ENCODE results near the gene PGF.

The PGF gene

DNA sequence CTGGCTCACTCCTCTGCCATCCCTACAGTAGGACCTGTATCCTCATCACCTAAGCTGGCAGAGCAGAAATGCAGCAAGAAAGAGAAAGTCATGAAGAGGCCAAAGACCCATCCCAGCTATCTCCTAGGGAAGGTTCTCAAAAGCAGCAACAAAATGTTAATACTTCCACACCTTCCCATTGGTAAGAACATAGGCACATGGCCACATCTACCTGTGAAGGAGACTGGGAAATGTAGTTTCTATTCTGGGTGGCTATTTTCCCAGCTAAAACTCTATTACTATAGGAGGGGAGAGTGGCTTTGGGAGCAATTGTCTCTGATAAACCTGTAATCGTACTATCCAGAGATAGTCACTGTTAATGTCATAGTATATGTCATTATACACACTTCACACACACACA is 33.6 kb upstream of the PGF start:
- DNase-seq (ENCODE audit: low read depth), result no peak
- TF ChIP-seq CTCF (conservative IDR thresholded peaks at IDR 0.05; ENCODE audit: control insufficient read depth, insufficient read depth, low read depth, low read length), result no peak
- no peak overlapping the region for H3K4me3 ChIP-seq (ENCODE audit: control insufficient read depth, low read depth, low read length)

DNA sequence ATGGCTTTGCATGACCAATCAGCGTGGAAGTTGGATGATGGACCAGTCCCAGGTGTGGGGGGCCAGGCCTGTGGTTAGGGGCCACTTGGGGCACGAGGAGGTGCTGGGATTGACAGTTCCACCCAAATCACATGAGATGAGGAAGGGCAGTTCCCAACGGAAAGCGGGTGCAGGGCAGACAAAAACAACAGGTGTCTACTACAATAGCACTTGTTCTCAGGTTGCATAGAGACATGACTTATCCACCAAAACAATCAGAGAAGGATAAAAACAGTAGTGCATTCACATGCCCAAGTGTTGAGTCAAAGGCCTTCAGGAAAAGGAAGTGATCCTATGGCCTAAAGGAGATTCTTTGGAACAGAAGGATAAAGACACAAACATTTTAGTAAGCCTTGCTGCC is 32.7 kb upstream of the PGF start:
- no peak overlapping the region for H3K4me3 ChIP-seq (ENCODE audit: control insufficient read depth, low read depth, low read length)
- peak; percentile 28 for DNase-seq (ENCODE audit: low read depth)
- no peak for TF ChIP-seq CTCF (conservative IDR thresholded peaks at IDR 0.05; ENCODE audit: control insufficient read depth, insufficient read depth, low read depth, low read length)

- no peak for TF ChIP-seq CTCF (conservative IDR thresholded peaks at IDR 0.05; ENCODE audit: control insufficient read depth, insufficient read depth, low read depth, low read length)
- H3K4me3 ChIP-seq (ENCODE audit: control insufficient read depth, low read depth, low read length), result no peak overlapping the region
- DNase-seq (ENCODE audit: low read depth), result no peak
Measured at GRCh38 chr14:74985806-74986205, 30.4 kb upstream of the PGF start.

DNA sequence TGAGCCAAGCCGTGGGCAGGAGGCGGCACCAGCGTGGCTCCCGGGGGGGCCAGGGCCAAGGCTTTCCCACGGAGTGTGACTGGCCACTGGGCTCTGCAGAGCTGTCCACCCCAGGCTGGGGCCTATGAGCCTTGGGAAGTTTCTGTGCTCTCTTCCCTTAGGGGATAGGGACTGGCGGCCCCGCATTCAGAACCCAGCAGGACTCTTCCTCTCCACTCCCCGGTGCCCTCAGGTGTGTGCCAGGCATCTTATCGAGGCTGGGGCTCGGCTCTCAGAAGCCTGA is 29.6 kb upstream of the PGF start:
- H3K4me3 ChIP-seq (ENCODE audit: control insufficient read depth, low read depth, low read length), result no peak overlapping the region
- no peak for DNase-seq (ENCODE audit: low read depth)
- TF ChIP-seq CTCF (conservative IDR thresholded peaks at IDR 0.05; ENCODE audit: control insufficient read depth, insufficient read depth, low read depth, low read length), result no peak

- no peak overlapping the region for H3K4me3 ChIP-seq (ENCODE audit: control insufficient read depth, low read depth, low read length)
- no peak for TF ChIP-seq CTCF (conservative IDR thresholded peaks at IDR 0.05; ENCODE audit: control insufficient read depth, insufficient read depth, low read depth, low read length)
- DNase-seq (ENCODE audit: low read depth), result no peak
Measured at GRCh38 chr14:74984236-74985027, 29.0 kb upstream of the PGF start.

DNA sequence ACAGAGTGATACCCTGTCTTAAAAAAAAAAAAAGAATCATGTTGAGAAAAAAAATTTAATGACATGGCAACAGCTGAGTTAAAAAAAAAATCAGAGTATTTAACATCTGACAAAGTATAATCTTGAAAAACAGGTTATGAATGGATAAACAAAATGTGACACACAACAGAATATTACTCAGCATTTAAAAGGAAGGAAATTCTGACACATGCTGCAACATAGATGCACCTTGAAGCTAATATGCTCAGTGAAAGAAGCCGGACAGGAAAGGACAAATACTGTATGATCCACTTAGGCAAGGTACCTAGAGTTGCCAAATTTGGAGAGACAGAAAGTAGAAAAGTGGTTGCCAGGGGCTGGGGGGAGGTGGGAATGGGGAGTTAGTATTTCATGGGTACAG is 27.9 kb upstream of the PGF start:
- no peak for TF ChIP-seq CTCF (conservative IDR thresholded peaks at IDR 0.05; ENCODE audit: control insufficient read depth, insufficient read depth, low read depth, low read length)
- no peak overlapping the region for H3K4me3 ChIP-seq (ENCODE audit: control insufficient read depth, low read depth, low read length)
- no peak for DNase-seq (ENCODE audit: low read depth)

DNA sequence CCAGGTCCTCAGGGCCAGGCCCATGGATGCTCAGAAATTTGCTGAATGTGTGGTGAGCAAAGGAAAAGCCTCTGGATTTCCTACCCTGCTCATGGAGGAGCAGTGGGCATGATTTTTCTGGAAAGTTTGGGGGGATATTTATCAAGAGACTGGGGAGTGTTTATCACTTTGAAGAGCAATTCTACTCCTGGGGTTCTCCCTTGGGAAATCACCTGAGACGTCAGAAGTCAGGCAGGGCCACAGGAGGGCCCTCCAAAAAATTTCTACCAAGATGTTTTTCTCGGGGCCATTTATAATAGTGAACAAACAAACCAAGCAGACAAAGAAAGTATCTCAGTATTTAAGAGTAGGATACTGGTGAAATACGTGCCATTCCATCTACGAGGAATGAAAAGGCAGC is 27.3 kb upstream of the PGF start:
- DNase-seq (ENCODE audit: low read depth), result no peak
- no peak overlapping the region for H3K4me3 ChIP-seq (ENCODE audit: control insufficient read depth, low read depth, low read length)
- TF ChIP-seq CTCF (conservative IDR thresholded peaks at IDR 0.05; ENCODE audit: control insufficient read depth, insufficient read depth, low read depth, low read length), result no peak
